Osteoblast (primary cell): ENCODE data around the gene MBOAT1. TPM values are rescaled to one million over a fixed set of nuclear protein-coding genes. Genes with fewer than 3 reads are reported as not detected.

Source experiments
- DNase-seq: peaks from one replicate; pipeline ENCODE4 v3.0.0; 2011; ENCODE audit warnings: low spot score, mixed read lengths; ENCODE audit not compliant: insufficient read length; ENCODE audit errors: missing footprints
- H2AFZ ChIP-seq: 2 replicates; pipeline ENCODE4 v1.6.0; 2011; ENCODE audit warnings: mild to moderate bottlenecking, low read length
- H3K27ac ChIP-seq: 2 replicates; pipeline ENCODE4 v1.5.1; 2011; ENCODE audit warnings: mild to moderate bottlenecking, low read depth, low read length, moderate library complexity
- H3K27me3 ChIP-seq: 2 replicates; pipeline ENCODE4 v1.6.0; 2012; ENCODE audit warnings: mild to moderate bottlenecking, control low read depth, inconsistent platforms, low read length, moderate library complexity; ENCODE audit not compliant: insufficient read depth
- H3K36me3 ChIP-seq: 2 replicates; pipeline ENCODE4 v1.5.1; 2011; ENCODE audit warnings: mild to moderate bottlenecking, low read length, control low read depth, moderate library complexity; ENCODE audit not compliant: insufficient read depth
- H3K4me1 ChIP-seq: 2 replicates; pipeline ENCODE4 v1.5.1; 2011; ENCODE audit warnings: mild to moderate bottlenecking, low read length, control low read depth, moderate library complexity; ENCODE audit not compliant: insufficient read depth
- H3K4me2 ChIP-seq: 2 replicates; pipeline ENCODE4 v1.6.0; 2011; ENCODE audit warnings: mild to moderate bottlenecking, low read length; ENCODE audit not compliant: insufficient read depth
- H3K4me3 ChIP-seq: fragments of 200-600 bp; sonication (generic); 3 replicates; pipeline ENCODE4 v1.5.1; 2012; ENCODE audit warnings: mild to moderate bottlenecking, low read length, inconsistent platforms; ENCODE audit not compliant: insufficient read depth
- H3K79me2 ChIP-seq: 2 replicates; pipeline ENCODE4 v1.6.0; 2012; ENCODE audit warnings: mild to moderate bottlenecking, low read length, control low read depth, inconsistent platforms; ENCODE audit not compliant: insufficient read depth
- H3K9me3 ChIP-seq: 2 replicates; pipeline ENCODE4 v1.5.1; 2011; ENCODE audit warnings: low read depth, low read length, control low read depth
- H4K20me1 ChIP-seq: 2 replicates; pipeline ENCODE4 v1.6.0; 2012; ENCODE audit warnings: mild to moderate bottlenecking, low read length, control low read depth; ENCODE audit not compliant: insufficient read depth
- CTCF ChIP-seq: IDR thresholded peaks from 2 replicates; pipeline ENCODE4 v1.5.1; 2011; ENCODE audit warnings: mild to moderate bottlenecking, low read depth, low read length, moderate library complexity; ENCODE audit errors: extremely low read depth
- total RNA-seq: library from RNA; depleted of rRNA; stranded (reverse); fragments of >200 nt; gene quantifications from 2 replicates; pipeline ENCODE4 v1.2.3, GENCODE V29; 2012

Gene MBOAT1
- total RNA-seq, 1 donor = 1.4 TPM

GRCh38 chr6:20192625-20193024, 19.6 kb downstream of the MBOAT1 start:
- Histone ChIP-seq H4K20me1 (no peaks in the 10 kb centered on the region), H3K4me1 (no peaks in the 10 kb centered on the region), H3K27me3 (no peaks in the 10 kb centered on the region), H3K27ac (no peak overlapping the region), H3K9me3 (no peaks in the 10 kb centered on the region), H3K79me2 (no peaks in the 10 kb centered on the region), H3K4me3 (no peak overlapping the region), H2AFZ (no peak overlapping the region), H3K4me2 (no peak overlapping the region), H3K36me3 (no peaks in the 10 kb centered on the region)
- DNase-seq = no peak
- no peak for TF ChIP-seq CTCF

- DNase-seq = no peak
Observed at GRCh38 chr6:20191992-20192391, 20.3 kb downstream of the MBOAT1 start.

GRCh38 chr6:20188630-20189075, 23.6 kb downstream of the MBOAT1 start:
- Histone ChIP-seq H3K4me3 (no peak overlapping the region), H3K4me2 (no peak overlapping the region), H3K79me2 (no peaks in the 10 kb centered on the region), H3K4me1 (no peaks in the 10 kb centered on the region), H3K9me3 (no peaks in the 10 kb centered on the region), H4K20me1 (no peaks in the 10 kb centered on the region), H3K27me3 (no peaks in the 10 kb centered on the region), H2AFZ (no peak overlapping the region), H3K36me3 (no peaks in the 10 kb centered on the region), H3K27ac (no peak overlapping the region)
- TF ChIP-seq CTCF = no peak
- no peak for DNase-seq

More at GRCh38 chr6:20191992-20192391, 20.3 kb downstream of the MBOAT1 start:
- Histone ChIP-seq H3K27me3 (no peaks in the 10 kb centered on the region), H3K4me2 (no peak overlapping the region), H3K4me3 (no peak overlapping the region), H3K79me2 (no peaks in the 10 kb centered on the region), H3K36me3 (no peaks in the 10 kb centered on the region), H3K9me3 (no peaks in the 10 kb centered on the region), H3K27ac (no peak overlapping the region), H4K20me1 (no peaks in the 10 kb centered on the region), H3K4me1 (no peaks in the 10 kb centered on the region), H2AFZ (no peak overlapping the region)
- no peak for TF ChIP-seq CTCF

- no peak for DNase-seq
- Histone ChIP-seq H3K79me2 (no peaks in the 10 kb centered on the region), H3K4me1 (no peaks in the 10 kb centered on the region), H3K9me3 (no peaks in the 10 kb centered on the region), H3K4me2 (no peak overlapping the region), H3K27me3 (no peaks in the 10 kb centered on the region), H3K4me3 (no peak overlapping the region), H3K27ac (no peak overlapping the region), H3K36me3 (no peaks in the 10 kb centered on the region), H4K20me1 (no peaks in the 10 kb centered on the region), H2AFZ (no peak overlapping the region)
- TF ChIP-seq CTCF = no peak
Observed at GRCh38 chr6:20186981-20187380, 25.3 kb downstream of the MBOAT1 start.
